Measurements from ENCODE around the gene TUBG2.
A peak's percentile ranks its signal among the peaks of the same experiment; 100 is the strongest.

TUBG2 gene

DNA sequence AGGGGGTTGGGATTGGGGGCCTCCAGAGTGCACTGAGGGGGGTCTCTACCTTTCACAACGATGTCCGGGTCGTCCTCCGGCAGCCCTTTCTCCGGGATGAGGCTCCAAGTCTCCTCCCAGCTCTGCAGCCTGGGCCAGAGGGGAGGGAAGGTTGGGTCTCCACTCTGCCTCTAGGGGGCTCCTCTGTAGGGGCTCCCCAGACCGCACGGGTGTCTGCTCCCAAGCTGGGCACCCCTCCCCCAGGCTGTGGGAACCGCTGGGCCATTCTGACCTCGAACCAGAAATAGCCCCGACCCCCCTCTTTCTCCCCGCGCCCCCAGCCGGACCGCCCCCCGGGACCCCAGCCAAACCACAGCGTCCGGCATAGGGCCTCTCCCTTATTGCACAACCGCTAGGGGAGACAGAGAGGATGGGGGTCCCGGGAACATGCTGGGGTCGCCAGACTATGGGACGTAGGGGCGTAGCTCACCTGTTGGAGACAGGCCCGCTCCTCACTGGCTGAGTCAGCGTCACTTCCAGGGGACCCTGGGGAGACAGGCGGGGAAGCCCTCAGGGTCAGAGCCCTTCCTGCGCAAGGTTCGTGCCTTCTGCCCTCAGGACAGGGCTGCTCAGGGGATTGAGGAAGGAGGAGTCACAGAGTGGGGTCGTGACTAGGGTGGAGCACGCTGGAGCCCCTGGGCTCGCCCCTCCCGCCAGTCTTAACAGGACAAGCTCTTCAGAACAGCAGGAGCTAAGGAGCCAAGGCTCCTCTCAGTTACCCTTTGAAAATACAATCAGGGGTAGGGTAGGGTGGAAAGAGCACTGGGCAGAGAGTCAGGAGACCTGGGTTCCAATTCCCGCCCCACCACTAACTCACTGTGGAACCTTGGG, 15.0 kb downstream of the TUBG2 start:
- H3K36me3 ChIP-seq (ENCODE audit: insufficient read depth) = peaks cover 6% of the 10 kb centered on the region
- H3K9ac ChIP-seq = peak overlapping the region; percentile 29; the same call in 1 of the 2 replicates
- H3K4me3 ChIP-seq (IDR thresholded peaks at IDR 0.05; ENCODE audit: insufficient read depth, low read depth, low read length) = no peak overlapping the region
- peak overlapping the region; percentile 95 for H3K4me2 ChIP-seq
- peaks cover 62% of the 10 kb centered on the region for H3K79me2 ChIP-seq (ENCODE audit: insufficient read depth, low read depth)
- peaks cover 12% of the 10 kb centered on the region for H3K4me1 ChIP-seq (ENCODE audit: low read depth, poor library complexity, severe bottlenecking)
- no peaks in the 10 kb centered on the region for H3K27me3 ChIP-seq (ENCODE audit: insufficient read depth, low read depth)
- TF ChIP-seq, protein P1, sequence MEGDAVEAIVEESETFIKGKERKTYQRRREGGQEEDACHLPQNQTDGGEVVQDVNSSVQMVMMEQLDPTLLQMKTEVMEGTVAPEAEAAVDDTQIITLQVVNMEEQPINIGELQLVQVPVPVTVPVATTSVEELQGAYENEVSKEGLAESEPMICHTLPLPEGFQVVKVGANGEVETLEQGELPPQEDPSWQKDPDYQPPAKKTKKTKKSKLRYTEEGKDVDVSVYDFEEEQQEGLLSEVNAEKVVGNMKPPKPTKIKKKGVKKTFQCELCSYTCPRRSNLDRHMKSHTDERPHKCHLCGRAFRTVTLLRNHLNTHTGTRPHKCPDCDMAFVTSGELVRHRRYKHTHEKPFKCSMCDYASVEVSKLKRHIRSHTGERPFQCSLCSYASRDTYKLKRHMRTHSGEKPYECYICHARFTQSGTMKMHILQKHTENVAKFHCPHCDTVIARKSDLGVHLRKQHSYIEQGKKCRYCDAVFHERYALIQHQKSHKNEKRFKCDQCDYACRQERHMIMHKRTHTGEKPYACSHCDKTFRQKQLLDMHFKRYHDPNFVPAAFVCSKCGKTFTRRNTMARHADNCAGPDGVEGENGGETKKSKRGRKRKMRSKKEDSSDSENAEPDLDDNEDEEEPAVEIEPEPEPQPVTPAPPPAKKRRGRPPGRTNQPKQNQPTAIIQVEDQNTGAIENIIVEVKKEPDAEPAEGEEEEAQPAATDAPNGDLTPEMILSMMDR (conservative IDR thresholded peaks at IDR 0.05; ENCODE audit: low read depth, low read length) = peak; percentile 31
- H3K27ac ChIP-seq = peak overlapping the region; percentile 39; the same call in 1 of the 2 replicates
- H4K20me1 ChIP-seq (ENCODE audit: insufficient read depth) = no peaks in the 10 kb centered on the region
- no peak overlapping the region for H2AFZ ChIP-seq (ENCODE audit: low read depth)

GRCh38 chr17:42674755-42675347, 15.8 kb downstream of the TUBG2 start:
- Histone ChIP-seq H3K9ac (peak overlapping the region; percentile 70), H3K27me3 (ENCODE audit: insufficient read depth, low read depth) (no peaks in the 10 kb centered on the region), H3K4me1 (ENCODE audit: low read depth, poor library complexity, severe bottlenecking) (peaks cover 15% of the 10 kb centered on the region), H3K36me3 (ENCODE audit: insufficient read depth) (peaks cover 6% of the 10 kb centered on the region), H3K4me3 (IDR thresholded peaks at IDR 0.05; ENCODE audit: insufficient read depth, low read depth, low read length) (no peak overlapping the region), H3K79me2 (ENCODE audit: insufficient read depth, low read depth) (peaks cover 62% of the 10 kb centered on the region), H3K4me2 (peak overlapping the region; percentile 95), H3K27ac (peak overlapping the region; percentile 52; the same call in 1 of the 2 replicates), H4K20me1 (ENCODE audit: insufficient read depth) (no peaks in the 10 kb centered on the region), H2AFZ (ENCODE audit: low read depth) (no peak overlapping the region)
- TF ChIP-seq, protein P1 (conservative IDR thresholded peaks at IDR 0.05; ENCODE audit: low read depth, low read length) = no peak

DNA sequence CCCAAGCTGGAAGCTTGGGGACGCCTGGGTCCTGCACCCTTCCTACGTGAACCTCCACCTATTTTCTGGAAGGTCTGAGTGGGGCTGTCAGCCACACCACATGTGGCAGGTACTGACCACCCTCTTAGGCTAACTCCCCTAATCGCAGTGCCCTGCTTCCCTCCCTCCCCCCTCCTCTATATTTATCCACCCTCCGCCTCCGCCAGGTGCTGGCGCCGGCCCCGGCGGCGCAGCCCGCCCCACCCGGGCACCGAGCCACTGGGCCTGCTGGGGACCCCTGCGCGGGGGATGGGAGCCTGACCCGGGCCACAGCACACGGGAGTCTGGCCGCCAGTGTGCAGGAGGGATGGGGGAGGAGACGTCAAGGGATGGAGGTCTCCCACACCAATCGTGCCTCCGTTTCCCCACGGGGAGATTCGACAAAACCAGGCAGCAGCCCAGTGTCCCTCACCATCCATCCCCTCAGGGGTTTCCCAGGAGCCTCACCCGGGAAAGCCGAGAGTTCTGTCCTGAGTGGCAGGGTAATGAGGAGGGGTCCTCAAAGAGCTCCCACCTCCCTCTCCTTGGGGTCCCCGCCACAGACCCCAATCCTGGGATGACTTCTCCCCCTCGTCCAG, 16.4 kb downstream of the TUBG2 start:
- TF ChIP-seq, protein P1 (conservative IDR thresholded peaks at IDR 0.05; ENCODE audit: low read depth, low read length) = no peak
- Histone ChIP-seq H3K79me2 (ENCODE audit: insufficient read depth, low read depth) (peaks cover 67% of the 10 kb centered on the region), H3K9ac (peak overlapping the region; percentile 70), H3K27me3 (ENCODE audit: insufficient read depth, low read depth) (no peaks in the 10 kb centered on the region), H3K4me1 (ENCODE audit: low read depth, poor library complexity, severe bottlenecking) (peaks cover 21% of the 10 kb centered on the region), H4K20me1 (ENCODE audit: insufficient read depth) (no peaks in the 10 kb centered on the region), H2AFZ (ENCODE audit: low read depth) (no peak overlapping the region), H3K4me3 (IDR thresholded peaks at IDR 0.05; ENCODE audit: insufficient read depth, low read depth, low read length) (peak overlapping the region; percentile 78), H3K4me2 (peak overlapping the region; percentile 95), H3K36me3 (ENCODE audit: insufficient read depth) (peaks cover 6% of the 10 kb centered on the region), H3K27ac (peak overlapping the region; percentile 52)

- TF ChIP-seq, protein P1 (conservative IDR thresholded peaks at IDR 0.05; ENCODE audit: low read depth, low read length) = no peak
- H3K4me1 ChIP-seq (ENCODE audit: low read depth, poor library complexity, severe bottlenecking) = peaks cover 27% of the 10 kb centered on the region
- no peaks in the 10 kb centered on the region for H3K27me3 ChIP-seq (ENCODE audit: insufficient read depth, low read depth)
- H2AFZ ChIP-seq (ENCODE audit: low read depth) = 0 out of 2 replicates have a peak overlapping the region, but pooled peaks have one; percentile 16
- peak overlapping the region; percentile 70 for H3K9ac ChIP-seq
- peak overlapping the region; percentile 78 for H3K4me3 ChIP-seq (IDR thresholded peaks at IDR 0.05; ENCODE audit: insufficient read depth, low read depth, low read length)
- no peaks in the 10 kb centered on the region for H4K20me1 ChIP-seq (ENCODE audit: insufficient read depth)
- peak overlapping the region; percentile 52 for H3K27ac ChIP-seq
- peaks cover 6% of the 10 kb centered on the region for H3K36me3 ChIP-seq (ENCODE audit: insufficient read depth)
- H3K79me2 ChIP-seq (ENCODE audit: insufficient read depth, low read depth) = peaks cover 67% of the 10 kb centered on the region
- peak overlapping the region; percentile 95 for H3K4me2 ChIP-seq
Measured at GRCh38 chr17:42675965-42676423, 16.9 kb downstream of the TUBG2 start.

Data from KMS-11 (cell line).